Brain microvascular endothelial cell (primary cell): Measurements from ENCODE around the gene UGT1A10.

ENCODE experiments used
- DNase-seq: peaks from one replicate; pipeline ENCODE4 v3.0.0-alpha.2; 2020
- H3K27ac ChIP-seq: fragments of 250-450 bp; sonication (Bioruptor Pico); 2 replicates; pipeline ENCODE4 v1.5.1; 2020; ENCODE audit warnings: mild to moderate bottlenecking, moderate library complexity
- H3K27me3 ChIP-seq: fragments of 250-450 bp; sonication (Bioruptor Pico); replicated peaks from 2 replicates; pipeline ENCODE4 v1.5.1; 2020; ENCODE audit warnings: mild to moderate bottlenecking
- H3K36me3 ChIP-seq: fragments of 250-450 bp; sonication (Bioruptor Pico); replicated peaks from 2 replicates; pipeline ENCODE4 v1.5.1; 2020; ENCODE audit warnings: mild to moderate bottlenecking
- H3K4me3 ChIP-seq: 2 replicates; pipeline ENCODE4 v1.5.1; 2011; ENCODE audit warnings: low read depth, mild to moderate bottlenecking, control low read depth, low read length, moderate library complexity
- in situ Hi-C: cut with HindIII; loops from 2 replicates; pipeline ENCODE4 v1.10.0; 2017; ENCODE audit warnings: low sequenced_read_pairs, low pct_ligation_motif_present
- TF ChIP-seq, protein P1 (sequence below): IDR thresholded peaks from 2 replicates; pipeline ENCODE4 v1.5.1; 2011; ENCODE audit warnings: low read depth, mild to moderate bottlenecking, moderate library complexity, low read length, control low read depth, inconsistent platforms; ENCODE audit errors: missing control alignments

The UGT1A10 gene

DNA sequence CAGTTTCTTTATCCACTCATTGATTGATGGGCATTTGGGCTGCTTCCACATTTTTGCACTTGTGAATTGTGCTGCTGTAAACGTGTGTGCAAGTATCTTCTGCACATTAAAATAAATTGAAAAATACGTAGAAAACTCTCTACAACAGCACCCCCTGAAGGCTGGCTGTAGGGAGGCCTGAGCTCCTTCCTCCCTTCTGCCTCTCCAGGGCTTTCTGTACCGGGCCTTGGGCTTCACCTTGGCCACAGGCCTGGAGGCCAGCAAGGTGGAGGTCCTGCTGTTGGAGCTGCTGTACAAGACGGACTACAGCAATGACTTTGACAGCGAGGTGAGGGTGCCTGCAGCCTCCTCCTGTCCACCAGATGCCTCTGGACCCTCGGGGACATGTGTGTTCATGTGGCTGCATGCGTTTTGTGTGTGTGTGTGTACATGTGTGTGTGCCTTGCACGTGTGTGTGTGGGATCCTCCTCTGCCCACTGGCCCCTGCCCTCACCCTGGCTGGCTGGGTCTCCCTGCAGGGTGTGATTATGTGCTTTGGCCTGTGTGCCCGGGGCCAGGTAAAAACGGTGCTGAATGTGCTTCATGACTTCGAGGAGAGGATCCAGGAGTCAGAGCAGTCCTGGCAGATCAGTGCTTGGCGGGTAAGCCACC lies 171.1 kb downstream of the UGT1A10 start:
- Histone ChIP-seq H3K27ac (no peak overlapping the region), H3K4me3 (no peak overlapping the region), H3K36me3 (no peaks in the 10 kb centered on the region), H3K27me3 (no peaks in the 10 kb centered on the region)
- TF ChIP-seq, protein P1, sequence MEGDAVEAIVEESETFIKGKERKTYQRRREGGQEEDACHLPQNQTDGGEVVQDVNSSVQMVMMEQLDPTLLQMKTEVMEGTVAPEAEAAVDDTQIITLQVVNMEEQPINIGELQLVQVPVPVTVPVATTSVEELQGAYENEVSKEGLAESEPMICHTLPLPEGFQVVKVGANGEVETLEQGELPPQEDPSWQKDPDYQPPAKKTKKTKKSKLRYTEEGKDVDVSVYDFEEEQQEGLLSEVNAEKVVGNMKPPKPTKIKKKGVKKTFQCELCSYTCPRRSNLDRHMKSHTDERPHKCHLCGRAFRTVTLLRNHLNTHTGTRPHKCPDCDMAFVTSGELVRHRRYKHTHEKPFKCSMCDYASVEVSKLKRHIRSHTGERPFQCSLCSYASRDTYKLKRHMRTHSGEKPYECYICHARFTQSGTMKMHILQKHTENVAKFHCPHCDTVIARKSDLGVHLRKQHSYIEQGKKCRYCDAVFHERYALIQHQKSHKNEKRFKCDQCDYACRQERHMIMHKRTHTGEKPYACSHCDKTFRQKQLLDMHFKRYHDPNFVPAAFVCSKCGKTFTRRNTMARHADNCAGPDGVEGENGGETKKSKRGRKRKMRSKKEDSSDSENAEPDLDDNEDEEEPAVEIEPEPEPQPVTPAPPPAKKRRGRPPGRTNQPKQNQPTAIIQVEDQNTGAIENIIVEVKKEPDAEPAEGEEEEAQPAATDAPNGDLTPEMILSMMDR = peak; percentile 23
- in situ Hi-C loops = no loop called here
- DNase-seq = no peak

DNA sequence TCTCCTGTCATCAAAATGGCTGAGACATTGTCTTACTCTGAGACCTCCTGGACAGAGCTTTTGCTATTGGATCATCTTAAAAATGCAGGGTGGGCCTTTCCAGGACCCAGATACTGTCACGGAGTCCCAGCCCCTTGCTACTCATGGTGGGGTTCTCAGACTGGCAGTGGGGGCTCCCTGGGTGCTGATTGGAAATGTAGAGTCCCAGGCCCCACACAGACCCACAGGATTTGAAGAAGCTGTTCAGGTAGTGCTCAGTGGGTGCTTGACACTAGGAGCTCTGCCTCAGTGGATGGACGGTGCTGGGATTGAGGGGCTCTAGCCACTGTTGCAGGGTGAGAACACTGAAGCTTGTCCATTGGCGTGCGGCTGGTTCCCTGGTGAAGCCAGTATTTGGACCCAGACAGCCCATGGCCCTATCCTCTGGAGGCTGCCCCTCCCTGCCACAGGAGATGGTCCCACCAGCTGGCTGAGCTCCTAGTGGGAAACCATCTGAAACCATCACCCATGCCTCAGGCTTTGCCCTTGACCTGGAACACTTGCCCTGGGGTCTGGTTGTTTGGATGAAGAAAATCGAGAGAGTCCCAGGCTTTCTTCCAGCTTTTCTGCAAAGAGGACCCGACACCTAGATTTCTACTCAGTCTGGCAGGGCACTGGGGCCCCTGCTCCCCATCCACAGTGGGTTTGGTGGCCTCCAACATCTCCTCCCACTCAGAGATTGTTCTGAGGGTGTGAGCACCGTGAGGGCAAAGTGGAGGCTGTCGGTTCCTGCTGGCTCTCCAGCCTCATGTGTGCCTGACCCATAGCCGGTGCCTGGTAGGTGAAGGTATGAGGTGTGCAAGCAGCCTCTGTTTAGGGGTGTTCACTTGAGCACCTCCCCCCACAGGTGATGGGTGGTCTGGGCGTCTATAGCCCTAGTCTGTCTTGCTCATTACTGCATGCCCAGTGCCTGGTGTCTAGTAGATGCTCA lies 172.0 kb downstream of the UGT1A10 start:
- DNase-seq = no peak
- in situ Hi-C loops = no loop called here
- TF ChIP-seq, protein P1 = no peak
- Histone ChIP-seq H3K27ac (no peak overlapping the region), H3K36me3 (no peaks in the 10 kb centered on the region), H3K27me3 (no peaks in the 10 kb centered on the region), H3K4me3 (no peak overlapping the region)

- Histone ChIP-seq H3K27ac (no peak overlapping the region), H3K36me3 (no peaks in the 10 kb centered on the region), H3K27me3 (no peaks in the 10 kb centered on the region), H3K4me3 (no peak overlapping the region)
- no peak for DNase-seq
- in situ Hi-C loops = no loop called here
- TF ChIP-seq, protein P1 = no peak
Observed at GRCh38 chr2:233810385-233810784, 174.1 kb downstream of the UGT1A10 start.

DNA sequence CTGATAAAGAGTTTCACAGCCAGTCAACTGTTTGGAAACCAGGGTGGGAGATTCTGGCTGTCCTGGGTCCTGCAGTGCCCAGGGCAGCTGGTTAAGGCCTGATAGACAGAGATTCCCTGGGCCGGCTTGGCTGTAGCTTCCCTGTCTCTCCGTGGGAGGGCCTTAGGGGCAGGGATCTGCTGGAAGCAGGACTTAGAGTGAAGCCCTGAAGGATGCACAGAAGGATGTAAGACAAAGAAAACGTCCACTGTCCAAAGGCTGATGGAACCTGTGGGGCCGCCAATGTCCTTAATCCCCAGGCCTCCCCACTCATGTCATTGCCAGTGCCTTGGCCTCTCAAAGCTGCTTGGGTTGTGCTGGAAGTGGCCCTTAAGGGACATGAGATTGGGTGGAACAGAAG lies 174.8 kb downstream of the UGT1A10 start:
- no peak for DNase-seq
- TF ChIP-seq, protein P1 = no peak
- no peak overlapping the region for H3K27ac ChIP-seq
- no peaks in the 10 kb centered on the region for H3K36me3 ChIP-seq
- H3K4me3 ChIP-seq = no peak overlapping the region
- no peaks in the 10 kb centered on the region for H3K27me3 ChIP-seq
- in situ Hi-C loops = no loop called here

DNA sequence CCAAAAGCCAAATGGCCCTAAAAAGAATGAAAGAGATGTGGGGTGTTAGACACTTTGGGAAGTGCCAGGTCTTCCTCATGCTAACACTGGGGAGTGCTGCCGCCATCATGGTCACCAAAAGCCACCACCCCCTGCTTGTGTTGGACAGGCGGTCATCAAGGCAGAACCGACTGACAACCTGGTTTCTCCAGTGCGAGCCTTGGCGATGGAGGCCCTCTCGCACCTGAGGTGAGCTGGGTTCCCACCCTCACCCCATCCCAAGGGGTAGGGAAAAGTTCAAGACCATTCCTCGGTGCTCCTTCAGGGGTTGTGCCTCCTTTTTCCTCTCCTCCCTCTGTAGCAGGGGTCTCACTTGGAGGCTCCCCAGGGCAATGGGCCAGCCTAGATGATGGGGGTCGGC lies 175.5 kb downstream of the UGT1A10 start:
- Histone ChIP-seq H3K27ac (no peak overlapping the region), H3K4me3 (no peak overlapping the region), H3K27me3 (no peaks in the 10 kb centered on the region), H3K36me3 (no peaks in the 10 kb centered on the region)
- in situ Hi-C loops = no loop called here
- DNase-seq = no peak
- TF ChIP-seq, protein P1 = no peak
